ENCODE measurements around the gene TSPAN16. TPM values are rescaled to one million over a fixed set of nuclear protein-coding genes. Genes with fewer than 3 reads are reported as not detected.

Gene TSPAN16
- total RNA-seq, 1 experiment from 2014 or later = not detected

- TF ChIP-seq AFF4 (CRISPR knock-in tag; IDR thresholded peaks at IDR 0.05; ENCODE audit: borderline replicate concordance) (no peak), KAT7 (CRISPR knock-in tag; IDR thresholded peaks at IDR 0.05; ENCODE audit: borderline replicate concordance) (no peak)
Measured at GRCh38 chr19:11264452-11265176, 31.3 kb upstream of the TSPAN16 start (continued).

GRCh38 chr19:11265177-11265784, 30.7 kb upstream of the TSPAN16 start:
- Mint-ChIP-seq H3K4me3 (no peak overlapping the region), H3K9me3 (no peaks in the 10 kb centered on the region), H3K27me3 (ENCODE audit: low read depth) (no peaks in the 10 kb centered on the region; the same call in 1 of the 2 replicates), H3K36me3 (no peaks in the 10 kb centered on the region), H3K27ac (peak overlapping the region; percentile 77), H3K4me1 (peaks cover 18% of the 10 kb centered on the region)
- CTCF ChIA-PET = interaction anchor here (1.0 to 1.9 kb wide), 8 partner anchors 10 to 118 kb away, joined by 3 to 7 read pairs (median 4); partner anchors contain the start of gene SWSAP1
- TF ChIP-seq MXD4 (CRISPR knock-in tag; IDR thresholded peaks at IDR 0.05; ENCODE audit: borderline replicate concordance) (no peak), OVOL2 (CRISPR knock-in tag; IDR thresholded peaks at IDR 0.05; ENCODE audit: borderline replicate concordance) (no peak), JAZF1 (CRISPR knock-in tag; IDR thresholded peaks at IDR 0.05) (no peak), GTF2I (CRISPR knock-in tag; conservative IDR thresholded peaks at IDR 0.05) (no peak), ZNF416 (CRISPR knock-in tag; IDR thresholded peaks at IDR 0.05) (no peak), FOXK1 (CRISPR knock-in tag; IDR thresholded peaks at IDR 0.05) (no peak), ERG (CRISPR knock-in tag; IDR thresholded peaks at IDR 0.05) (no peak)
- DNase-seq (ENCODE audit: low spot score) = no peak
- POLR2A ChIA-PET = no interaction called here
- ATAC-seq = no peak

- DNase-seq (ENCODE audit: low spot score) (no peak), ATAC-seq (no peak)
- H3K36me3 Mint-ChIP-seq = no peaks in the 10 kb centered on the region
- ChIA-PET POLR2A (interaction anchor here (0.5 to 0.6 kb wide), 2 partner anchors 137 to 403 kb away, joined by 4 to 7 read pairs; no protein-coding TSS in a partner anchor), CTCF (interaction anchor here (1.5 to 1.9 kb wide), 4 partner anchors 22 to 109 kb away, joined by 3 to 7 read pairs (median 5); partner anchors contain the start of gene SWSAP1)
- no peak overlapping the region for H3K4me3 Mint-ChIP-seq
- H3K4me1 Mint-ChIP-seq = peaks cover 18% of the 10 kb centered on the region
- no peaks in the 10 kb centered on the region; the same call in 1 of the 2 replicates for H3K27me3 Mint-ChIP-seq (ENCODE audit: low read depth)
- no peaks in the 10 kb centered on the region for H3K9me3 Mint-ChIP-seq
- H3K27ac Mint-ChIP-seq = no peak overlapping the region
- peak; percentile 88 for TF ChIP-seq GABPB1 (CRISPR knock-in tag; IDR thresholded peaks at IDR 0.05)
- TF ChIP-seq CBFB (CRISPR knock-in tag; IDR thresholded peaks at IDR 0.05; ENCODE audit: low read depth) = no peak
Measured at GRCh38 chr19:11265785-11266236, 30.1 kb upstream of the TSPAN16 start.

- Mint-ChIP-seq H3K9me3 (no peaks in the 10 kb centered on the region), H3K27ac (no peak overlapping the region), H3K4me3 (no peak overlapping the region), H3K36me3 (no peaks in the 10 kb centered on the region), H3K4me1 (peaks cover 12% of the 10 kb centered on the region), H3K27me3 (ENCODE audit: low read depth) (no peaks in the 10 kb centered on the region; the same call in 1 of the 2 replicates)
- DNase-seq (ENCODE audit: low spot score) (no peak), ATAC-seq (no peak)
- POLR2A ChIA-PET = interaction anchor here (1.3 kb wide), 1 partner anchor 11 kb away, joined by 3 read pairs; no protein-coding TSS in a partner anchor
- CTCF ChIA-PET = interaction anchor here (1.0 kb wide), 1 partner anchor 24 kb away, joined by 3 read pairs; no protein-coding TSS in a partner anchor
- TF ChIP-seq GABPB1 (CRISPR knock-in tag; IDR thresholded peaks at IDR 0.05) (0 out of 2 replicates have a peak, but pooled peaks have one; percentile 24), E2F4 (CRISPR knock-in tag; IDR thresholded peaks at IDR 0.05; ENCODE audit: borderline replicate concordance, low read depth) (no peak), ZNF121 (CRISPR knock-in tag; IDR thresholded peaks at IDR 0.05) (peak; percentile 81; the same call in 1 of the 2 replicates)
Measured at GRCh38 chr19:11267316-11268085, 28.5 kb upstream of the TSPAN16 start.

Measured in WTC11 (cell line).